ENCODE data around the gene STK39.

The STK39 gene

DNA sequence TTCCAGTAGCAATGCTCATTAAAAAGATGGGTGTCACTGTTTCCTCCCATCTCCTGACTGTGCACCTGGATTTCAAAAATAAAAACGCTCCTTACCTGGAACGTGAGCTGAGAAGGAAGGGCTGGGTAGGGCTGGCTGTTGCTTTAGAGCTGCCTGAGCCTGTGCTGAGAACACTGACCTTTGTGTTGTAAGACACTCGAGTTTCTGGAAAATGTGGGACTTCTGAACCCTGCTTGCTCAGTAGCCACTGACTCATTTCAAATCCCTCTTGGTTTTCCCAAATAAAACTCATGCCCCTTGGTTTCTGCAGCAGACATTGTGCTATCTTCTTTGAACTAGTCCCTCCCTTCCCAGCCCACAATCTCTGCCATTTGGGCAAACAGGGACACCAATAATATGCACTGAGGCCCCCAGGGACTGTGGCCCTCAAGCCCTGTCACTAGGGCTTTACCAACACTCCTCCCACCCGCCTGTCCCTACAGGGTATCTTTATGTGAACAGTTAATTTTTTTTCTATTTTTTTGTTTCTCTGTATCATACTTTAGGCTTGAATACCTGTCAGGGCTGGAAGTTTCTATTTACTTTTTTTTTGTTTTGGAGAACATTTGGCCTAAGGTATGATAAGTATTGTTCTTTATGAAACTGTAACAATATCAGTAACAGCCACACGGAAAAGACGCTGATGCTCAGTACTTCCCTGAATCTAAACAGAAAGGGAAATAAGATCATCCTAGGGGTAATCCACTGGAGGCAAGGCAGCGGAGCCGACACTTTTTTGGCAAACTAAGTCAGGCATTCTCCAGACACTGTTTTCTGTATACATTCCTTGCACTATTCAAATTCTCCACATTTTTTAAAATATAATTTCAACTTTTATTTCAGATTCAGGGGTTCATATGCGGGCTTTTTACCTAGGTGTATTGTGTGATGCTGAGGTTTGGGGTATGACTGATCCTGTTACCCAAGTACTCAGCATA lies 280.2 kb downstream of the STK39 start:
- DNase-seq (ENCODE audit: low spot score), result no peak
- TF ChIP-seq, protein P1, sequence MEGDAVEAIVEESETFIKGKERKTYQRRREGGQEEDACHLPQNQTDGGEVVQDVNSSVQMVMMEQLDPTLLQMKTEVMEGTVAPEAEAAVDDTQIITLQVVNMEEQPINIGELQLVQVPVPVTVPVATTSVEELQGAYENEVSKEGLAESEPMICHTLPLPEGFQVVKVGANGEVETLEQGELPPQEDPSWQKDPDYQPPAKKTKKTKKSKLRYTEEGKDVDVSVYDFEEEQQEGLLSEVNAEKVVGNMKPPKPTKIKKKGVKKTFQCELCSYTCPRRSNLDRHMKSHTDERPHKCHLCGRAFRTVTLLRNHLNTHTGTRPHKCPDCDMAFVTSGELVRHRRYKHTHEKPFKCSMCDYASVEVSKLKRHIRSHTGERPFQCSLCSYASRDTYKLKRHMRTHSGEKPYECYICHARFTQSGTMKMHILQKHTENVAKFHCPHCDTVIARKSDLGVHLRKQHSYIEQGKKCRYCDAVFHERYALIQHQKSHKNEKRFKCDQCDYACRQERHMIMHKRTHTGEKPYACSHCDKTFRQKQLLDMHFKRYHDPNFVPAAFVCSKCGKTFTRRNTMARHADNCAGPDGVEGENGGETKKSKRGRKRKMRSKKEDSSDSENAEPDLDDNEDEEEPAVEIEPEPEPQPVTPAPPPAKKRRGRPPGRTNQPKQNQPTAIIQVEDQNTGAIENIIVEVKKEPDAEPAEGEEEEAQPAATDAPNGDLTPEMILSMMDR (IDR thresholded peaks at IDR 0.05; ENCODE audit: extremely low read depth, missing control alignments), result no peak

DNA sequence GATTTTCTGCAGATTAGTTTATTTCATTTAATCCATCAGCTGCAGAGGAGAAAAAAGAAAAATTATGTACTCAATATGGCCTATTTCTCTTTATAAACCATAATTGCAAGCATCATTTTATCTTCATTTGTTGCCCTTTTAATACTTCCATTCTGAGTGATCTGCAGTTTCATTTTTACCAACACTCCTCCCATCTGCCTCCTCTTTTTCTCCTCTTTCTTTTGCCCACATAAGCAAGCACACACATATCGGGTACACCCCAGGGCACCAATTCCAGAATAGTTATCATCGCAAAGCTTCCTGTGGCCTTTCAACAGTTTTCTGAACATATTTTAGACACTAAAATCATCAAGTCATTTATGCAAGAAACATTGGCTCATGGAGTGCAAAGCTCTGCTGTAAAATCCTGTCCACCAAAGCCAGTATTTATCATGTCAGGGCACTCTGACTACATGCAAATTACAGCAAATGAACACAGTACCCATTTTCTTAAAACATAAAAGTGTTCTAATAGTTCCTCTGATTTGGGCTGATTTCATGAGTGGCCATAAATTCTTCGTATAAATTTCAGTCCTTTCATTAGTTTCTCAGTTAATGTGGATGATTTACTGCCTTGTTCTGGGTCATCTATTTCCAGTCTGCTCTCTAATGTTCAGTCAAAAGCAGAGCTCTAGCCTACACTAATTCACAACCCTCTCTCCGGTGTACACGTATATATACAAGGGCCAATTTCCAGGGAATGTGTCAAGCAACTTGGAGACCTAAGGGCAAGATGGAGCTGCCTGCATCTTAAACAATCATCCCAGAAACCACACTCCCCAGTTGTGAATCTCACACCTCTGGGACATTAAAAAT lies 281.3 kb downstream of the STK39 start:
- TF ChIP-seq, protein P1 (IDR thresholded peaks at IDR 0.05; ENCODE audit: extremely low read depth, missing control alignments), result no peak
- DNase-seq (ENCODE audit: low spot score), result no peak

DNA sequence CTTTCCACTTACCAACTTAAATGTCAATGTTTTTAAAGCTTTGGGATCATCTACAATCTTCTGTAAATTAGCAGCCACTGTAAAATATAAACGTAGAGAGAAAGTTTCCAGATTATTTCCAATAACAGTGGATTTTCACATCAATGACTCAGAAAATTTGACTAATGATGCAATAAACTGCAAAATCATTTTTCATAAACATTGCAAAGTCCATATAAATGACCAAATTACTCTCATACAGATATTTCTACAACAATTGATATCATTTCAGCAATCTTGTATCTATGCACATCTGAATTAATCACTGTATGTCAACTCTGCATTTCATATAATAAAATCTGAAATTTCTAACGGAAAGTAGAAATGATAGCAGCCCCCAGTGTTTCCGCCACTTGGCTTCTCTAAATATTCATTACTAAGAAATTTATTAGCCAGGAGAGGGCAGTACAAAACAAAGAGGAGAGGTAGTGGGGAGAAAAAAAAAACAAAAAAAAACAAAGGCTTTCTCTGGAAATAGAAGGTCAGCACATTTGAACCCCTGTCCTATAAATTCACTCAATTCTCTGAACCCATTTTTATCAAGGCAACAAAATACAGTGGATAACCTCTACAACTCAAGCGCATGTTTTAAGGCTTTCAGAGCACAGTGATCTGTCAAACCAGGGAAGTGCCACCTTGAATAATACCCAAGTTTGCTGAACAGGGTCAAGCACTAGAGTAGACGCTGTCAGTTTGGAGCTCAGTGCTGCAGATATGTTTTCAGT lies 282.6 kb downstream of the STK39 start:
- TF ChIP-seq, protein P1 (IDR thresholded peaks at IDR 0.05; ENCODE audit: extremely low read depth, missing control alignments), result no peak
- DNase-seq (ENCODE audit: low spot score), result no peak

DNA sequence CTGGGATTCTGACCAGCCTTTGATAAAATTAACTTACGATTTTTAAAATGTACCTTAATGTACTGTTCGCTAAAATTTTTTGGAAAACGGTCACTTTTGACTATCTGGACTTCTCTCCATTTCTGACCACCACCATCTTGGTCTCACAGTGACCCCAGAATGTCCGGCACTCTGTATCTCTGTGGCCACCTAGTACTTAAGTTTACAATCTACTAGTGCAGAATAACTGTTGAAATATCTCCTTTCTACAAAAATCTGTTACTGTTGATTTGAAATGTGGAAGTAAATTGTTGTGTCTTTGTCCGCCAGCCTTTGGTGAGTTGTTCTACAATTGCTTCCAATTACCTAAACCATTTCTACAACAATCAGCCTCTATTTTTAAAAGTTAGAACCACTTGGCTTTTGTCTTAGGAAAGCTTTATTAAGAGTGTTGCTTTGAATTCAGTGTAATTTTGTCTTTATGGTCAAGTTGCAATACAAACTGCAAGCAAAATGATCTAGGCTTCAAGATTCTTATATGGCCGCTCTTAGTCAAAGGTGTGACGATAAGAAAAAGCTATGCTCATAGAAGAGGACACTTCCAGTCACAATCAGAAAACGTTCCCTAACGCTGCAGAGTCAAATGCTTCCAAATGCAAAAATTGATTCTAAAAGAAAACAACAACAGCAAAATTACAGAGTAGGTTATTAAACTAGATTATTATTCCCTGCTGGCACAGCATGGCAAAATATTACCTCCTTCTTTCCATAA lies 283.3 kb downstream of the STK39 start:
- TF ChIP-seq, protein P1 (IDR thresholded peaks at IDR 0.05; ENCODE audit: extremely low read depth, missing control alignments), result no peak
- no peak for DNase-seq (ENCODE audit: low spot score)

DNA sequence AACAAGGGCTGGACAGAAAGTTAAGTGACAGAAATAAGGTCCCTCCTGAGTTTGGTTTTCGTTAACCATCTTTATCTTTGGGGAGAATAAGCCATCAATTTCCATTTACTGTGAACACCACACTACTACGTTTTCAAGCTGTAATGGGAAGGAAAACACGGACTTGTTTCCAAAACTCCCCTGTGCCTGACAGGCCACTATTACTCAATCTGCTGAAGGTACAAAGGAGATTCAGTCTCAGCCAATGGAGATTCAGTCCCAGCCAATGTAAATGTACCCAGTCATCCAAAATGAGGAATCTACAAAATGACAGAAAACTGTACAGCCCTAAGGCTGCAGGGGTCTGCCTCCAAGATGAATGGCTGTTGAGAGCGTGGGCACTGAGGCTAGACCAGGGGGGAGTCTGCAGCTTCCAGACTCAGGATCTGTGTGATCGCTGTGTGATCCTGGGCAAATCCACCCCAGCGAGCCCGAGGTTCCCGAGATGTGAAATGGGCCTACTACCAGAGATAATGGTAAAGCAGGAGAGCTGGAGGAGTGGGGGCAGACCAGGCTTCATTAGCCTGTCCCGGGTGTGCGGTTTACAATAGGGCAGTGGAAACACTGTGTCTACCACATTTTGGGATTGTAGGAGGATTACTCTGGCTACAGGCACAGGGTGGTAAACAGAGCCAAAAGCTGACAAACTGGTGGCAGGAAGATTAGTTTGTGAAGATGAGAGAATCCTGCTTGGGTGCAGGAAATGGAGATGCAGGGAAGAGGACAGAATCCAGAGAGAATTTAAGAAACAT lies 284.8 kb downstream of the STK39 start:
- no peak for DNase-seq (ENCODE audit: low spot score)
- TF ChIP-seq, protein P1 (IDR thresholded peaks at IDR 0.05; ENCODE audit: extremely low read depth, missing control alignments), result no peak

DNA sequence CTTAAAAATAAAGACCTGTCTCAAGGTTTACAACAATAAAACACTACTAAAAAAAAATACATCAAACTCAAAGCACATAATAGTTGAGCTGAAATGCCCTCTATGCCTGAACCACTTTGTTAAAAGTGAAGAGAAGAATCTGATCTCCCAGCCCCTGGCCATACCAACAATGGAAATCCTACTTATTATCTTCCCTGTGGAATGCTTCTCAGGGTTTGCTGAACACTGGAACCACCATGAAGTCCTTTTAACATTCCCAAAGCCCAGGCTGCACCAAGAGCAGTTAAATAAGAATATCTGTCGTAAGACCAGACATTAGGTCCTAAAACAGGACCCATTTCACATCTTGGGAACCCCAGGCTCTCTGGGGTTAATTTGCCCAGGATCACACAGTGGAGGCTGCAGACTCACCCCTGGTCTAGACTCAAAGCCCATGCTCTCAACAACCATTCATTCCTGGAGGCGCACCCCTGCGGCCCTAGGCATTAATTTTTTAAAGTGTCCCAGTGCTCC lies 285.8 kb downstream of the STK39 start:
- DNase-seq (ENCODE audit: low spot score), result no peak
- TF ChIP-seq, protein P1 (IDR thresholded peaks at IDR 0.05; ENCODE audit: extremely low read depth, missing control alignments), result no peak

All from GM20000 (cell line).